Measurements from ENCODE around the gene DGKQ. TPM values are rescaled to one million over a fixed set of nuclear protein-coding genes. Genes with fewer than 3 reads are reported as not detected.

The DGKQ gene
- 8.8 and 10.7 TPM in 2 replicates for total RNA-seq

GRCh38 chr4:973431-974397, at the start of gene DGKQ:
Gene DGKQ, minus strand, starts transcription at chr4:973569. Its CDS starts 87 bp downstream, at chr4:973482.

GRCh38 chr4:1011022-1011665, 37.8 kb upstream of the DGKQ start, which contains the start of gene FGFRL1:
Gene FGFRL1, plus strand, starts transcription at chr4:1011626. Its CDS starts 860 bp downstream, at chr4:1012486.

GRCh38 chr4:993111-994029, 20.0 kb upstream of the DGKQ start, which contains the start of gene SLC26A1:
Gene SLC26A1, minus strand, starts transcription at chr4:993404. Its CDS starts 1,701 bp downstream, at chr4:991703.

GRCh38 chr4:986879-987623, 13.7 kb upstream of the DGKQ start, which contains the start of gene IDUA:
Gene IDUA, plus strand, starts transcription at chr4:987044. Its CDS starts 41 bp downstream, at chr4:987085.

GRCh38 chr4:931960-932712, 41.2 kb downstream of the DGKQ start, which contains the start of the genes GAK and TMEM175:
Gene GAK, minus strand, starts transcription at chr4:932316. Its CDS starts 129 bp downstream, at chr4:932187.
Gene TMEM175, plus strand, starts transcription at chr4:932460. Its CDS starts 15,280 bp downstream, at chr4:947740.

Other genes starting within 250 kb of the DGKQ start
- gene CPLX1, start 147.4 kb downstream of the DGKQ start, total RNA-seq, result 0.34 and 0.47 TPM in 2 replicates
- 32.5 and 90.6 TPM in 2 replicates for gene GAK, start 41.3 kb downstream of the DGKQ start, total RNA-seq
- 24.3 and 33.8 TPM in 2 replicates for gene TMEM175, start 41.1 kb downstream of the DGKQ start, total RNA-seq
- gene IDUA, start 13.5 kb upstream of the DGKQ start, total RNA-seq, result 23.9 and 44.9 TPM in 2 replicates
- under 0.01 and 0.09 TPM in 2 replicates for gene SLC26A1, start 19.8 kb upstream of the DGKQ start, total RNA-seq
- gene FGFRL1, start 38.1 kb upstream of the DGKQ start, total RNA-seq, result 36.3 and 44.0 TPM in 2 replicates
- 4.2 and 4.6 TPM in 2 replicates for gene RNF212, start 140.0 kb upstream of the DGKQ start, total RNA-seq
- gene SPON2, start 199.0 kb upstream of the DGKQ start, total RNA-seq, result 570 and 577 TPM in 2 replicates